GM23248 (cell line): ENCODE data around the gene USP10. TPM values are rescaled to one million over a fixed set of nuclear protein-coding genes. Genes with fewer than 3 reads are reported as not detected.
A peak's percentile ranks its signal among the peaks of the same experiment; 100 is the strongest.

ENCODE experiments used
- DNase-seq: peaks from one replicate; pipeline ENCODE4 v3.0.0-alpha.2; 2015
- H2AFZ ChIP-seq: fragments of 200-600 bp; sonication (generic); 2 replicates; pipeline ENCODE4 v1.6.1; 2016; ENCODE audit warnings: antibody characterized with exemption
- H3F3A ChIP-seq: fragments of 200-600 bp; sonication (generic); 2 replicates; pipeline ENCODE4 v1.6.1; 2016; ENCODE audit warnings: mild to moderate bottlenecking, antibody characterized with exemption, mixed run types; ENCODE audit not compliant: insufficient read depth
- H3K27ac ChIP-seq: fragments of 200-600 bp; sonication (generic); 2 replicates; pipeline ENCODE4 v1.5.1; 2016; ENCODE audit warnings: mild to moderate bottlenecking
- H3K27me3 ChIP-seq: fragments of 200-600 bp; sonication (generic); replicated peaks from 2 replicates; pipeline ENCODE4 v1.6.1; 2016; ENCODE audit warnings: mild to moderate bottlenecking; ENCODE audit not compliant: insufficient read depth
- H3K36me3 ChIP-seq: fragments of 200-600 bp; sonication (generic); 2 replicates; pipeline ENCODE4 v1.6.1; 2016; ENCODE audit warnings: low read depth, mild to moderate bottlenecking
- H3K4me1 ChIP-seq: fragments of 200-600 bp; sonication (generic); 2 replicates; pipeline ENCODE4 v1.6.1; 2016; ENCODE audit warnings: mild to moderate bottlenecking; ENCODE audit not compliant: insufficient read depth
- H3K4me2 ChIP-seq: fragments of 200-600 bp; sonication (generic); one replicate; pipeline ENCODE4 v1.6.1; 2016; ENCODE audit warnings: mild to moderate bottlenecking; ENCODE audit not compliant: unreplicated experiment
- H3K4me3 ChIP-seq: fragments of 200-600 bp; sonication (generic); 2 replicates; pipeline ENCODE4 v1.5.1; 2016; ENCODE audit warnings: mild to moderate bottlenecking
- H3K79me2 ChIP-seq: fragments of 200-600 bp; sonication (generic); 2 replicates; pipeline ENCODE4 v1.6.1; 2016; ENCODE audit warnings: mild to moderate bottlenecking; ENCODE audit not compliant: insufficient read depth
- H3K9ac ChIP-seq: fragments of 200-600 bp; sonication (generic); 2 replicates; pipeline ENCODE4 v1.6.1; 2016; ENCODE audit warnings: mild to moderate bottlenecking
- H3K9me2 ChIP-seq: fragments of 200-600 bp; sonication (generic); 2 replicates; pipeline ENCODE4 v1.6.1; 2016; ENCODE audit warnings: mixed run types, mild to moderate bottlenecking, moderate library complexity; ENCODE audit not compliant: insufficient read depth
- H3K9me3 ChIP-seq: fragments of 200-600 bp; sonication (generic); one replicate; pipeline ENCODE4 v1.6.1; 2017; ENCODE audit warnings: low read depth
- H4K20me1 ChIP-seq: fragments of 200-600 bp; sonication (generic); 2 replicates; pipeline ENCODE4 v1.6.0; 2016; ENCODE audit not compliant: insufficient read depth
- EZH2 ChIP-seq: fragments of 200-600 bp; sonication (generic); IDR thresholded peaks from 2 replicates; pipeline ENCODE4 v1.6.1; 2018; ENCODE audit warnings: antibody characterized with exemption, mild to moderate bottlenecking; ENCODE audit not compliant: insufficient read depth, poor library complexity, severe bottlenecking
- EZH2phosphoT487 ChIP-seq: fragments of 200-600 bp; sonication (generic); IDR thresholded peaks from 2 replicates; pipeline ENCODE4 v1.6.1; 2018; ENCODE audit warnings: antibody characterized with exemption, moderate library complexity, mild to moderate bottlenecking, low read depth; ENCODE audit not compliant: insufficient read depth
- WGBS, 2 experiments: methylation state at CpG; one replicate each; pipeline ENCODE4 v1.1.6; 2015 to 2017; ENCODE audit warnings: low lambda C conversion rate in 2 of 2, low coverage in 1 of 2; ENCODE audit errors: missing lambda C conversion rate in 2 of 2; 5-methylcytosine and 5-hydroxymethylcytosine counted together
- in situ Hi-C: fragments of 300-500 bp; cut with MboI; formaldehyde crosslinking; loops from 2 replicates; pipeline ENCODE4 v1.15.0; 2020
- polyA plus RNA-seq: library from polyadenylated mRNA; unstranded; fragments of >200 nt; fragmentation: Nextera tagmentation; extraction: Ambion mirVana; gene quantifications from 2 replicates; pipeline ENCODE4 v1.2.1, GENCODE V29; 2016
- total RNA-seq: library from RNA; depleted of rRNA; stranded (reverse); fragments of >200 nt; shearing (Covaris generic); gene quantifications from 2 replicates; pipeline ENCODE4 v1.2.3, GENCODE V29; 2014

The USP10 gene
- total and polyA plus RNA-seq, 2 experiments from 2014 or later, result 48.3 to 74.0 TPM

- 81 to 84% methylated on average over 7 of the region's 7 CpGs for WGBS, 2 experiments
- Histone ChIP-seq H4K20me1 (no peaks in the 10 kb centered on the region), H2AFZ (no peak overlapping the region), H3F3A (no peaks in the 10 kb centered on the region), H3K79me2 (peaks cover 96% of the 10 kb centered on the region), H3K4me2 (no peak overlapping the region), H3K9ac (no peak overlapping the region), H3K36me3 (peaks cover 9% of the 10 kb centered on the region; the same call in 1 of the 2 replicates), H3K27ac (no peak overlapping the region), H3K4me1 (peaks cover 7% of the 10 kb centered on the region), H3K27me3 (no peaks in the 10 kb centered on the region), H3K4me3 (no peak overlapping the region), H3K9me2 (no peaks in the 10 kb centered on the region), H3K9me3 (no peaks in the 10 kb centered on the region)
- no peak for DNase-seq
- in situ Hi-C loops, result loop anchor here (10.0 kb wide), 1 partner anchor 206 kb away; no protein-coding TSS in a partner anchor
- TF ChIP-seq EZH2phosphoT487 (no peak), EZH2 (no peak)
Measured at GRCh38 chr16:84758627-84759026, 58.8 kb downstream of the USP10 start.

- in situ Hi-C loops, result loop anchor here (10.0 kb wide), 1 partner anchor 206 kb away; no protein-coding TSS in a partner anchor
- H3K9me3 ChIP-seq, result no peaks in the 10 kb centered on the region
- H3K79me2 ChIP-seq, result peaks cover 96% of the 10 kb centered on the region
- peaks cover 2% of the 10 kb centered on the region; the same call in 1 of the 2 replicates for H3K4me1 ChIP-seq
- H3K9me2 ChIP-seq, result no peaks in the 10 kb centered on the region
- H3K4me3 ChIP-seq, result no peak overlapping the region
- no peak for TF ChIP-seq EZH2
- TF ChIP-seq EZH2phosphoT487, result no peak
- H3K27me3 ChIP-seq, result no peaks in the 10 kb centered on the region
- H4K20me1 ChIP-seq, result no peaks in the 10 kb centered on the region
- no peak overlapping the region for H3K4me2 ChIP-seq
- peaks cover 9% of the 10 kb centered on the region; the same call in 1 of the 2 replicates for H3K36me3 ChIP-seq
- no peak overlapping the region for H3K9ac ChIP-seq
- DNase-seq, result no peak
- WGBS, 2 experiments, result 90 to 91% methylated on average over 8 of the region's 8 CpGs
- H3K27ac ChIP-seq, result no peak overlapping the region
- no peak overlapping the region for H2AFZ ChIP-seq
- no peaks in the 10 kb centered on the region for H3F3A ChIP-seq
Measured at GRCh38 chr16:84759061-84759460, 59.3 kb downstream of the USP10 start.

GRCh38 chr16:84759906-84760305 lies 60.1 kb downstream of the USP10 start:
- Histone ChIP-seq H3K27me3 (no peaks in the 10 kb centered on the region), H3K4me3 (no peak overlapping the region), H3K9ac (no peak overlapping the region), H3K27ac (no peak overlapping the region), H3K9me2 (no peaks in the 10 kb centered on the region), H3K4me2 (no peak overlapping the region), H3K36me3 (peaks cover 14% of the 10 kb centered on the region), H3K4me1 (no peaks in the 10 kb centered on the region), H2AFZ (no peak overlapping the region), H3F3A (no peaks in the 10 kb centered on the region), H3K79me2 (peaks cover 93% of the 10 kb centered on the region), H4K20me1 (no peaks in the 10 kb centered on the region), H3K9me3 (no peaks in the 10 kb centered on the region)
- in situ Hi-C loops, result loop anchor here (10.0 kb wide), 1 partner anchor 205 kb away; no protein-coding TSS in a partner anchor
- 98 to 99% methylated on average over 3 of the region's 3 CpGs for whole genome bisulfite sequencing, 2 experiments
- no peak for TF ChIP-seq EZH2phosphoT487
- TF ChIP-seq EZH2, result no peak
- DNase-seq, result no peak

- TF ChIP-seq EZH2 (no peak), EZH2phosphoT487 (no peak)
- Histone ChIP-seq H3K27me3 (no peaks in the 10 kb centered on the region), H4K20me1 (no peaks in the 10 kb centered on the region), H3K9me2 (no peaks in the 10 kb centered on the region), H3K4me2 (no peak overlapping the region), H3K36me3 (peaks cover 24% of the 10 kb centered on the region), H3F3A (no peaks in the 10 kb centered on the region), H3K4me3 (no peak overlapping the region), H2AFZ (no peak overlapping the region), H3K9me3 (no peaks in the 10 kb centered on the region), H3K9ac (no peak overlapping the region), H3K27ac (no peak overlapping the region), H3K4me1 (no peaks in the 10 kb centered on the region), H3K79me2 (peaks cover 75% of the 10 kb centered on the region)
- DNase-seq, result peak; percentile 38
- WGBS, 2 experiments, result 79 to 81% methylated on average over 17 of the region's 17 CpGs
- in situ Hi-C loops, result no loop called here
Measured at GRCh38 chr16:84761448-84762368, 61.9 kb downstream of the USP10 start.
